GM21786 (cell line): ENCODE results near the gene SMARCD1.
A peak's percentile ranks its signal among the peaks of the same experiment; 100 is the strongest.

Experiments used
- ATAC-seq: cut with Tn5 transposase; IDR thresholded peaks from one replicate; pipeline ENCODE4 v1.9.1; 2021; ENCODE audit not compliant: unreplicated experiment

The SMARCD1 gene

GRCh38 chr12:50057000-50057841 is 27.9 kb upstream of the SMARCD1 start, which contains the start of gene ASIC1:
ASIC1 (plus strand) TSS chr12:50057596; CDS start chr12:50058767, 1,171 bp downstream.
- ATAC-seq = no peak

GRCh38 chr12:50057896-50058670 is 27.1 kb upstream of the SMARCD1 start:
- ATAC-seq = no peak

DNA sequence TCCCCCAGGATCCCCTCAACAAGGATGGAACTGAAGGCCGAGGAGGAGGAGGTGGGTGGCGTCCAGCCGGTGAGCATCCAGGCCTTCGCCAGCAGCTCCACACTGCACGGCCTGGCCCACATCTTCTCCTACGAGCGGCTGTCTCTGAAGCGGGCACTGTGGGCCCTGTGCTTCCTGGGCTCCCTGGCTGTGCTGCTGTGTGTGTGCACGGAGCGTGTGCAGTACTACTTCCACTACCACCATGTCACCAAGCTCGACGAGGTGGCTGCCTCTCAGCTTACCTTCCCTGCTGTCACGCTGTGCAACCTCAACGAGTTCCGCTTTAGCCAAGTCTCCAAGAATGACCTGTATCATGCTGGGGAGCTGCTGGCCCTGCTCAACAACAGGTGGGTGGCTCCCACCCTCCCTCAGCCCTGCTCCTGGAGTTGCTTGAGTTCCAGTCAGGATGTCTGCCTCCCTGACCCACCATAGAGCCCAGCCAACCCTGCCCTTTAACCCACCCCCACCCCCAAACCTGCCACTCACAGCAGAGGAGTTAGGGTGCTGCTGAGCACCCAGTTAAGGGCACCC is 26.3 kb upstream of the SMARCD1 start:
- no peak for ATAC-seq

DNA sequence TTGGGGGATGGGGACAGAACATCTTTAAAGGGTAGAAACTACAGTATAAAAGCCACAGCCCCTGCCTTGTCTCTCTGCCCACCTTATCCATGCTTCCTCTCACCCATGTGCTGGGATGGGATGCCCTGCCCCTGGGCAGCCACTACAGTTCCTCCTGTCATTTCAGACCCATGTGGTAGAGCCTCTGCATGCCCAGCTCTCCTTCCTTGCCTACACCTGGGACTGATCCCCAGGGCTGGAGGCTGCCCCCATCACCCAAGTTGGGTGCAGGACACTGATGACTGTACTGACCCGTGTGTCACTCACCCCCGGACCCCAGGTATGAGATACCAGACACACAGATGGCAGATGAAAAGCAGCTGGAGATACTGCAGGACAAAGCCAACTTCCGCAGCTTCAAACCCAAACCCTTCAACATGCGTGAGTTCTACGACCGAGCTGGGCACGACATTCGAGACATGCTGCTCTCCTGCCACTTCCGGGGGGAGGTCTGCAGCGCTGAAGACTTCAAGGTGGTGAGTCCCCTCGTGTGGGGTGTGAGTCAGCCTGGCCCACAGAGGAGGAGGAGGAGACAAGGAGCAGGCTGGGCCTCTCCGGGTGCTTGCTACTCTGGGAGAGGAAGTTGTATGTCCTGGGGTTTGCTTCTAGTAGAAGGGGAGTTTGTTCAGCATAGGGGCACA is 25.6 kb upstream of the SMARCD1 start:
- no peak for ATAC-seq

GRCh38 chr12:50060120-50060468 is 25.0 kb upstream of the SMARCD1 start:
- ATAC-seq = no peak

- ATAC-seq = no peak
Measured at GRCh38 chr12:50061171-50061570, 24.0 kb upstream of the SMARCD1 start.

DNA sequence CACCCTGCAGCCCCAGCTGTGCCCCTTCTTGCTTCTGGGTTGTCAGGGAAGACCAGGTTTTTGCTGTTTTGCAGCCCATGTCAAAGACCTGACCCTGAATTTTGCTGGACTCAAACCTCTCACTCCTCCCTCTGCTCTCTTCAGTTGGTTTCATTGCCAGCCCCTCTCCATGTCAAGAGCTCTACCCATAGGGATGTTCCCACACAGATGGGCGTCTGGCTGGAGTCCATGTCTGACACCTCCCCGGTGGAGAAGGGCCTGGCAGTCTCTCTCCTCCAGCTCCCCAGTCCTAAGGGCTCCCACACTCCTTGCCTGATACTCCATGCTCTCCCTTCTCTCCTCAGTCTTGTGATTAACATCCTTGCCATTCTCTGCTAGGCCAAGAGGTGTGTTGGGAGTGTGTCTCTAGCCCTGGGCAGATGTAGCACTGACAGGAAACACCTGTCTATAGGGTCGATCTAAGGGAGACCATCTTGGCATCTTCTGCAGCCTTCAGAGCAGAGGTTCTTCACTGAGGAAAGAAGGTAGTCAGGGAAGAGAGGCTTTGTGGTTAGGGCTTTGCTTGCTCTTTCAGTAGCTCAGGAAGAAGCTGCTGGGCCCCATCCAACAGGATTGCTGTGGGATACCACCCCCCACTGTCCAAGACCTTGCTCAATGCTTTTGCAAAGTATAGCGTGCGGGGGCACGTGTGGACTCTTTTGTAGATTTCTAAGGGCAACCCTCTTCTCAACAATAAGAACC is 23.0 kb upstream of the SMARCD1 start:
- ATAC-seq = no peak

DNA sequence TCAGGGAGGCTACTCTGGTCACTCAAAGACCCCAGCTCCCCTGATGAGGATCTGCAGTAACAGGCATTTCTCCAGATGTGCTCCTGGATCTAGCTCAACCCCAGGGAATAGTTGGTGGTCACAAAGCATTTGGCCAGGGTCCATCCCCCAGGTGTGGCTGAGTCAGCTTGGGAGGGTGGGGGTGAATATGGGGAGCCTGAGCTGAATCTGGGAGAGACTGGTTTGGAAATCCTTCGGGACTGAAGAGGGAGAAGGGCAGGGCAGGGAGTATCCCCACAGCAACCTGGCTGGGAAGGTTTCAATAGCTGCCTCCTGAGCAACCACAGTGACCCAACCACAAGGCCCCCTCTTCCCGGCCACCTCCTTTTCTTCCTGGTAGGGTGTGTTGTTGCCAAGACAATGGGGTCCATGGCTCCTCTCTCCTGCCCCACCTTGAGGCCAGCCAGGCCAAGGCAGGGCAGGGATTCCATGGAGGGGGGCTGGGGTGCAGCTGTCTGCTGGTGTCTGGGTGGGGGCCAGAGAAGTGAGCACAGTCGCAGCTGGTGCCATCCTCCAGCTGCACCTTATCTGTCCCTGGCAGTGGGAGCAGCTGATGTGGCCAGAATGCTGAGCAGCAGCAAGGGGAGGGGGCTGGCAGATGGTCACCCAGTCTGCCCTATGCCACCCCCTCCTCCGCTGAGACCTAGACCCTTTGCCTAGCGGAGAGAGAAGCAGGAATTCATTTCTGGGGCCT is 22.2 kb upstream of the SMARCD1 start:
- no peak for ATAC-seq

- ATAC-seq = no peak
Measured at GRCh38 chr12:50065726-50066310, 19.3 kb upstream of the SMARCD1 start.

DNA sequence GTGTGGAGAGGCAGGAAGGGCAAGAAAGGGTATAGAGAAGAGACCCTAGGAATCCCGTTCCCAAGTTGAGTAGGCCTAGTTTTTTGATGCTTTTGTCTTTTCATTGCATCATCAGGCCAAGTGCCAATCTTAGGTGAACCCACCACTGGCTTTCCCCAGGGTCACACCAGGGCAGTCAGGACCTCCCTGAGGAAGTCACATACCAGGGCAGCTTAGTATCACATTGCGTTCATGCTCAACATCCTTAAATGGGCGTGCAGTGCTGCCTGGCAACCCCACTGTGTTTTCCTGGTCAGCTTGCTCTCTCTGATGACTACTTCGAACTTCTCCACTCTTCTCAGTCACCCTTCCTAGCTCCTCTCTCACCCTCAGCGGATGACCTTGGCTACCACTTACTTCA is 18.7 kb upstream of the SMARCD1 start:
- ATAC-seq = no peak

DNA sequence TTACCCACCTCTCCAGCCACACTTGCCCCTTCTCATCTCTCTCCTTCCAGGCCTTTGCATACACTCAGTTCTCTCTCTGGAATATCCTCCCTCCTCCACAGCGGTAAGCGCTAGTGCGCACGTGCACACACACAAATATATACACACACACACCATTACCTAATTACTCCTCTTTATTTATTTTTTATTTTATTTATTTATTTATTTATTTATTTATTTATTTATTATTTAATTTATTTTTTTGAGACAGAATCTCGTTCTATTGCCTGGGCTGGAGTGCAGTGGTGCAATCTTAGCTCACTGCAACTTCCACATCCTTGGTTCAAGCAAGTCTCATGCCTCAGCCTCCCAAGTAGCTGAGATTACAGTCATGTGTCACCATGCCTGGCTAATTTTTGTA is 16.1 kb upstream of the SMARCD1 start:
- no peak for ATAC-seq

GRCh38 chr12:50069539-50069938 is 15.6 kb upstream of the SMARCD1 start:
- no peak for ATAC-seq

DNA sequence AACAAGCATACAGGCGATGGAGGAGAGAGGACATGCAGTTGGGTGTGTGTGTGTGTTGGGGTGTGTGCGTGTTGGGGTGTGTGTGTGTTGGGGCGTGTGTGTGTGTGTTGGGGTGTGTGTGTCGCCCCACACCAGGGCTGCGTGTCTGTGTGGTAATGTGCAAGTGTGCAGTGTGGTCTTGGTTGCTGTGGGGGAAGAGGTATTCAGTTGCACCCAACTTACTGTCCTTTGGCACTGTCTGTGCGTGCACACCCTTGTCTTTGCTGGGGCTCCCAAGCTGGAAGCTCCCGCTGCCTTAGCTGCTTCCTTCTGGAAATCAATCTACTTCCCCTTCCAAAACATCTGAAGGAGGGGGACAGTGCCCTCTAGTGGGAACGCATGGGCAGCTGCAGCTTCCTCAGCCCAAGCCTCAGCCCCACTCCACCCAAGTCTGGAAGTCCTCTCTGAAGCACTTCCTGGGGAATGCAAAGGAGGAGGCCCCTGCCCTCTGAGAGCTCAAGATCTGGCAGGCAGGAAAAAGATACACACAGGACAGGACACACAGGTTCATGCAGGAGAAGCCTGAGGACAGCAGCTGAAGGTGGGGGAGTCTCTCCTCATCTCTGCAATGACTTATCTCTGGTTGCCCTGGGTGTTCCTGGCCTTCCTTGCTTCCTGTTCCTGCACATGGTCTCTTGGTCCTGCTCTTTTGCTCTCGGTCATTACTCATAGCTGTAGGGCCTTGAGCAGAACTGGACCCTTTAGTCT is 14.7 kb upstream of the SMARCD1 start:
- no peak for ATAC-seq

DNA sequence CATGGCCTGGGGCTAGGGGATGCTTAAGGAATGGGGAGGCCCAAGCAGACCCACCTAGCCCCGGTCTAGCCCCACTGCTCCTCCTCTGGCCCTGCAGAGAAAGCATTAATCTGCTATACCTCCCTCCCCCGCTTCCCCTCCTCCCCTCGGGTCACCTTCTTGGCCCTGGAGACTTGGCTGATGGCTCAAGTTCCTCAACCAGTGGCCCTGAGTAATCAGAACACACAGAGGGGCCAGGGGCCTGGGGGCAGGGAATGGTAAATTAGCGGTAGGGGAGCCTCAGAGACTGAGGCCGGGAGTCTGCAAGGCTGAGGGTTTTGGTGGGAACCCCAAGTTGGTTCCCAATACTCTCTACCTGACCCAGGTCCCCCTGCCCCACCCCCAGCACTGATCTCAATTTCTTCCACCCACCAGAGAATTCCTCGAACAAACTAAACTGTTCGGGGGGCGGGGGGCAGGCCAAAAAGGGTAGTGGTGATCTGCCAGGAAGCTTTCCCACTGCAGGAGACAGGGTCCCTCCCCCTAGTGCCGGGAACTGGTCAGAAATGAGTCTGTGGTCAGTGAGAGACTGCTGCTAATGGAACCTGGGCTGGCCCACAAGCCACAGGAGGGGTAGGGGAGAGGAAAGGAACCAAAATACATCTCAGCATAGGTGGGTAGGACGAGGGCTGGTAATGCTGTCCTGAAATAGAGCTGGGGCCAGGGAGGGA is 12.8 kb upstream of the SMARCD1 start:
- no peak for ATAC-seq

GRCh38 chr12:50073206-50073605 is 11.9 kb upstream of the SMARCD1 start:
- ATAC-seq = no peak

DNA sequence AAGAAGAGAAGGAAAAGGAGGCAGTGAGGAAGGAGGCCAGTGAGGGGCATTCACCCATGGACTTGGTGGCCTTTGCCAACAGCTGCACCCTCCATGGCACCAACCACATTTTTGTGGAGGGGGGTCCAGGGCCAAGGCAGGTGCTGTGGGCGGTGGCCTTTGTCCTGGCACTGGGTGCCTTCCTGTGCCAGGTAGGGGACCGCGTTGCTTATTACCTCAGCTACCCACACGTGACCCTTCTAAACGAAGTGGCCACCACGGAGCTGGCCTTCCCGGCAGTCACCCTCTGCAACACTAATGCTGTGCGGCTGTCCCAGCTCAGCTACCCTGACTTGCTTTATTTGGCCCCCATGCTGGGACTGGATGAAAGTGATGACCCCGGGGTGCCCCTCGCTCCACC is 11.4 kb upstream of the SMARCD1 start:
- ATAC-seq = no peak

GRCh38 chr12:50074936-50075807 is 10.0 kb upstream of the SMARCD1 start:
- ATAC-seq = peak; percentile 85
